OCI-LY1 (cell line): Measurements from ENCODE around the gene SGMS2.

Experiments
- H2AFZ ChIP-seq: fragments of 200-600 bp; sonication (generic), shearing (Covaris generic); 2 replicates; pipeline ENCODE4 v1.6.0; 2014; ENCODE audit warnings: antibody characterized with exemption, mild to moderate bottlenecking, low read length
- H3F3A ChIP-seq: fragments of 200-600 bp; sonication (generic), shearing (Covaris generic); 2 replicates; pipeline ENCODE4 v1.6.0; 2014; ENCODE audit warnings: mild to moderate bottlenecking, antibody characterized with exemption, low read length, moderate library complexity; ENCODE audit not compliant: insufficient read depth
- H3K27ac ChIP-seq: fragments of 200-600 bp; sonication (generic); 2 replicates; pipeline ENCODE4 v1.5.1; 2014; ENCODE audit warnings: low read length, mixed run types, mild to moderate bottlenecking, low read depth; ENCODE audit not compliant: poor library complexity, severe bottlenecking
- H3K27me3 ChIP-seq: fragments of 200-600 bp; sonication (generic); 2 replicates; pipeline ENCODE4 v1.6.0; 2014; ENCODE audit warnings: antibody characterized with exemption, mild to moderate bottlenecking, low read length, moderate library complexity; ENCODE audit not compliant: insufficient read depth
- H3K36me3 ChIP-seq: fragments of 200-600 bp; sonication (generic); 2 replicates; pipeline ENCODE4 v1.6.1; 2014; ENCODE audit warnings: mild to moderate bottlenecking, antibody characterized with exemption, low read length, moderate library complexity, mixed read lengths; ENCODE audit not compliant: insufficient read depth
- H3K4me1 ChIP-seq: fragments of 200-600 bp; sonication (generic); 2 replicates; pipeline ENCODE4 v1.5.1; 2014; ENCODE audit warnings: mild to moderate bottlenecking, low read length, moderate library complexity; ENCODE audit not compliant: insufficient read depth, severe bottlenecking
- H3K4me2 ChIP-seq: fragments of 200-600 bp; sonication (generic), shearing (Covaris generic); 2 replicates; pipeline ENCODE4 v1.6.1; 2014; ENCODE audit warnings: low read length
- H3K4me3 ChIP-seq: fragments of 200-600 bp; sonication (generic); 2 replicates; pipeline ENCODE4 v1.5.1; 2014; ENCODE audit warnings: low read length, low read depth, mild to moderate bottlenecking, mixed read lengths; ENCODE audit not compliant: poor library complexity, severe bottlenecking
- H3K79me2 ChIP-seq: fragments of 200-600 bp; shearing (Covaris generic); 2 replicates; pipeline ENCODE4 v1.6.1; 2016; ENCODE audit warnings: mixed run types, low read length, mixed read lengths; ENCODE audit not compliant: insufficient read depth
- H3K9ac ChIP-seq: fragments of 200-600 bp; sonication (generic), shearing (Covaris generic); 2 replicates; pipeline ENCODE4 v1.6.1; 2014; ENCODE audit warnings: mild to moderate bottlenecking, low read length, mixed read lengths
- H3K9me2 ChIP-seq: fragments of 200-600 bp; sonication (generic), shearing (Covaris generic); 2 replicates; pipeline ENCODE4 v1.6.1; 2014; ENCODE audit warnings: low read depth, mild to moderate bottlenecking, low read length, mixed read lengths
- H3K9me3 ChIP-seq: fragments of 200-600 bp; shearing (Covaris generic); 2 replicates; pipeline ENCODE4 v1.6.1; 2014; ENCODE audit warnings: low read length, mixed read lengths
- H4K20me1 ChIP-seq: fragments of 200-600 bp; sonication (generic), shearing (Covaris generic); 2 replicates; pipeline ENCODE4 v1.6.0; 2016; ENCODE audit warnings: mild to moderate bottlenecking, low read length; ENCODE audit not compliant: insufficient read depth
- EZH2 ChIP-seq: fragments of 200-600 bp; sonication (generic), shearing (Covaris generic); IDR thresholded peaks from 2 replicates; pipeline ENCODE4 v1.8.0; 2017; ENCODE audit warnings: borderline replicate concordance, mixed run types, mild to moderate bottlenecking, antibody characterized with exemption, low read length, moderate library complexity, mixed read lengths
- TF ChIP-seq, protein P1 (sequence below): fragments of 200-600 bp; sonication (generic), shearing (Covaris generic); IDR thresholded peaks from 2 replicates; pipeline ENCODE4 v1.5.1; 2017; ENCODE audit warnings: mild to moderate bottlenecking, antibody characterized with exemption, low read length, moderate library complexity, mixed read lengths

The SGMS2 gene

DNA sequence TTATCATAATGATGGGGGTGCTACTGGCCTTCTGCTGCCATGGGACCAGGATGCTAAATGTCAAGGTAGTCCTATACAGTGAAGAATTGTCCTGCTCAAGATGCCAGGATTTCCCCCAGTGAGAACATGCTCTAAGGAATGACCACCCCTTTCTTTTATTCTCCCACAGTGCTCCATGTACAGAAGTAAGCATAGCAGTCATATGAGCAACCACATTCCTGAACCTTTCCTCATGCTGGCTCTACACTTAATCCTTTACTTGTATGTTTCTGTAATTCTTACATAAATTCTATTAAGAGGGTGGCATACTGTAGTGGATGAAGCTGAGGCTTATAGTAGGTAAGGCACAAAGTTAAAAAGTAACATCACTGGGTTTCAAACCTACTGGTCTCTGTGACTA lies 126.8 kb downstream of the SGMS2 start:
- Histone ChIP-seq H3K4me1 (no peaks in the 10 kb centered on the region), H2AFZ (no peak overlapping the region), H3F3A (no peaks in the 10 kb centered on the region), H3K27ac (no peak overlapping the region), H3K9ac (no peak overlapping the region), H3K79me2 (no peaks in the 10 kb centered on the region), H3K4me3 (no peak overlapping the region), H4K20me1 (no peaks in the 10 kb centered on the region), H3K4me2 (no peak overlapping the region), H3K36me3 (peaks cover 43% of the 10 kb centered on the region), H3K9me2 (no peaks in the 10 kb centered on the region), H3K27me3 (no peaks in the 10 kb centered on the region), H3K9me3 (no peaks in the 10 kb centered on the region)
- TF ChIP-seq, protein P1, sequence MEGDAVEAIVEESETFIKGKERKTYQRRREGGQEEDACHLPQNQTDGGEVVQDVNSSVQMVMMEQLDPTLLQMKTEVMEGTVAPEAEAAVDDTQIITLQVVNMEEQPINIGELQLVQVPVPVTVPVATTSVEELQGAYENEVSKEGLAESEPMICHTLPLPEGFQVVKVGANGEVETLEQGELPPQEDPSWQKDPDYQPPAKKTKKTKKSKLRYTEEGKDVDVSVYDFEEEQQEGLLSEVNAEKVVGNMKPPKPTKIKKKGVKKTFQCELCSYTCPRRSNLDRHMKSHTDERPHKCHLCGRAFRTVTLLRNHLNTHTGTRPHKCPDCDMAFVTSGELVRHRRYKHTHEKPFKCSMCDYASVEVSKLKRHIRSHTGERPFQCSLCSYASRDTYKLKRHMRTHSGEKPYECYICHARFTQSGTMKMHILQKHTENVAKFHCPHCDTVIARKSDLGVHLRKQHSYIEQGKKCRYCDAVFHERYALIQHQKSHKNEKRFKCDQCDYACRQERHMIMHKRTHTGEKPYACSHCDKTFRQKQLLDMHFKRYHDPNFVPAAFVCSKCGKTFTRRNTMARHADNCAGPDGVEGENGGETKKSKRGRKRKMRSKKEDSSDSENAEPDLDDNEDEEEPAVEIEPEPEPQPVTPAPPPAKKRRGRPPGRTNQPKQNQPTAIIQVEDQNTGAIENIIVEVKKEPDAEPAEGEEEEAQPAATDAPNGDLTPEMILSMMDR, result no peak
- TF ChIP-seq EZH2, result no peak

DNA sequence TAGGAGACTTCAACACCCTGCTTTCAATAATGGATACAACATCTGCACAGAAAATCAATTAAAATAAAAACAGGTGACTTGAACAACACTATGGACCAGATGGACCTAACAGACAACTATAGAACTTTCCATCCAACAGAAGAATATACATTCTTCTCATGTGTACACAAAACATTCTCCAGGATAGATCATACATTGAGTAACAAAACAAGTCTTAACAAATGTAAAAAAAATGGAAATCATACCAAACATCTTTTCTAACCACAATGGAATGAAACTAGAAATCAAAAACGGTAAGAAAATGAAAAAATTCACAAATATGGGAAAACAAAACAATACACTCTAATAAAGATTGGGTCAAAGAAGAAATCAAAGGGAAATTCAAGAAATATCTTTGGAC lies 131.3 kb downstream of the SGMS2 start:
- Histone ChIP-seq H3K4me1 (no peaks in the 10 kb centered on the region), H3K4me3 (no peak overlapping the region), H3K9ac (no peak overlapping the region), H3K36me3 (peaks cover 15% of the 10 kb centered on the region), H3K27ac (no peak overlapping the region), H3K9me3 (no peaks in the 10 kb centered on the region), H3K27me3 (no peaks in the 10 kb centered on the region), H4K20me1 (no peaks in the 10 kb centered on the region), H3K4me2 (no peak overlapping the region), H3K79me2 (no peaks in the 10 kb centered on the region), H2AFZ (no peak overlapping the region), H3F3A (no peaks in the 10 kb centered on the region), H3K9me2 (no peaks in the 10 kb centered on the region)
- TF ChIP-seq, protein P1, result no peak
- no peak for TF ChIP-seq EZH2
